ENCODE results near the gene DNAJC28. TPM values are rescaled to one million over a fixed set of nuclear protein-coding genes. Genes with fewer than 3 reads are reported as not detected.

Gene DNAJC28
- total RNA-seq, 1 experiment from 2014 or later, result 1.5 TPM

DNA sequence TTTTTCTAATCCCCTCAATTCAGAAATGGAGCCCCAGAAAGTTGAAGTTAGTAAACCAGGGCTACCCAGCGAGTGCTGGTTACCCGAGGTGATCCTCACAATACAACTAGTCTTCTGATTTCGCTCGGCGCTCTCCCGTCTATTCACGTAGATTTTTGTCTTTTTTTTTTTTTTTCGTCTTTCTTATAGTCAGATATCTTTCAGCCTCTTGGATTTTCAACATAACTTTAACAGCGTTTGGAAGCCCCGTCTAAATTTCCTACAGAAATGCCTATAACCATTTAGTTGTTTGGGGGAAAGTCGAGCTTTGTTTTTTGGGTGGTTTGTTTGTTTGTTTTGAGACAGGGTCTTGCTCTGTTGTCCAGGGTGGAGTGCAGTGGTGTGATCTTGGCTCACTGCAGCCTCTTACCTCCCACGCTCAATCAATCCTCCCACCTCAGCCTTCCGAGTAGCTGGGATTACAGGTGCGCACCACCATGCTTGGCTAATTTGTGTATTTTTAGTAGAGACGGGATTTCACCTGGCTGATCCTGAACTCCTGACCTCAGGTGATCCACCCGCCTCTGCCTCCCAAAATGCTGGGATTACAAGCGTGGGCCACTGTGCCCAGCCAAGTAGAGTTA lies 10.9 kb downstream of the DNAJC28 start:
- CTCF ChIA-PET, result interaction anchor here (0.6 kb wide), 1 partner anchor 156 kb away, joined by 3 read pairs; the partner anchor contains the start of gene IFNAR1
- TSS peak; percentile 86 for BruUV-seq (replicated peaks)

DNA sequence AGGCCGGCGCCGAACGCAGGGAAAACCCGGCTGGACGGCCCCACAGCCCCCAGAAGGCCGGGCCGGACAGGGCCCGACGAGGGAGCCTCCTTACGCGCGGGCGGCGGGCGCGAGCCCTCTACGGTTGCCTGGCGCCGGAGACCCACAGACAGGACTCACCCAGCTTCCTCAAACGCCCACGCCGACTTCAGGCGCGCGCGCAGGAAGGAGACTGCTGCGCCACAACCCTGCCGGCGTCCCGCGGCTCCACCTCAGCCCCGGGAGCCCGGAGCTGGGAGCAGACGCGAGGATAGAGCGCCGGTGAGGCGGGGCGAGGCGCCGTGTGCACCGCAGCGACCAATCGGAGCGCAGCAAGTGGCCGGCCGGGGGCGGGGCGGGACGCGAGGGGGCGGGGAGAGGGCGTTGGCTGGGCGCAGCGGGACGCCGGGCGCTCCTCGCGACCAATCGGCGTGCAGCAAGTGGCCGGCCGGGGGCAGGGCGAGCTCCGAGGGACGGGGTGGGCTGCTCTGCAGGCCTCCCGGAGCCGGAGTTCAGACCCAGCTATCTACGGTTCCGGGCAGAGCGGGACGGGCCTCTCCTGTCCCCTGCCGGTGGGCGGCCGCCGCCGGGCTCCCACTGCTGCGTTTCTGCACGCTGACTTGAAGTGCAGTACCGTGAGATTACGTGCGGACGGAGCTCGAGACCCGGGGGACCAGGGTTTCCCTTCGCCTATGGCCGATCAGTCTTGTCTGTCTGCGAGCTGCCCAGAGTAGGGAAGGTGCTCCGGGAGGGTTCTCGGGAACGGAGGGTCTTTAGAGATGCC lies 11.6 kb downstream of the DNAJC28 start, which contains the start of gene TMEM50B:
TMEM50B (minus strand) TSS at position 296 of the 802 bp plus-strand sequence. CDS start 11,089 bp downstream, outside the sequence.
- DNase-seq (ENCODE audit: low read depth, low spot score) (peak; percentile 38), ATAC-seq (peak; percentile 97)
- Histone ChIP-seq H3K4me1 (ENCODE audit: control insufficient read depth, insufficient read depth, low read length) (no peaks in the 10 kb centered on the region; the same call in 1 of the 2 replicates), H3K9me3 (ENCODE audit: control insufficient read depth, insufficient read depth, low read depth, low read length) (no peaks in the 10 kb centered on the region), H3K36me3 (ENCODE audit: control insufficient read depth, insufficient read depth, low read length) (no peaks in the 10 kb centered on the region; the same call in 1 of the 2 replicates), H3K27me3 (ENCODE audit: control insufficient read depth, insufficient read depth, low read length) (no peaks in the 10 kb centered on the region), H3K4me3 (ENCODE audit: low read depth in 2 of 2, low read length in 2 of 2) (peak within 1 kb of the TSS; percentile 80), H3K27ac (ENCODE audit: low read length) (peak within 1 kb of the TSS; percentile 84)
- intact Hi-C loops (cut with micrococcal nuclease; ENCODE audit: unreplicated experiment) (no loop called here), in situ Hi-C loops (cut with HindIII; ENCODE audit: low pct_unique_long_range_greater_than_20kb, low sequenced_read_pairs) (no loop called here)
- POLR2A ChIA-PET, result interaction anchor here (0.9 kb wide), 1 partner anchor 11 kb away, joined by 6 read pairs; the partner anchor contains the start of gene DNAJC28
- BruUV-seq (replicated peaks), result no TSS peak
- TF ChIP-seq, protein P1, sequence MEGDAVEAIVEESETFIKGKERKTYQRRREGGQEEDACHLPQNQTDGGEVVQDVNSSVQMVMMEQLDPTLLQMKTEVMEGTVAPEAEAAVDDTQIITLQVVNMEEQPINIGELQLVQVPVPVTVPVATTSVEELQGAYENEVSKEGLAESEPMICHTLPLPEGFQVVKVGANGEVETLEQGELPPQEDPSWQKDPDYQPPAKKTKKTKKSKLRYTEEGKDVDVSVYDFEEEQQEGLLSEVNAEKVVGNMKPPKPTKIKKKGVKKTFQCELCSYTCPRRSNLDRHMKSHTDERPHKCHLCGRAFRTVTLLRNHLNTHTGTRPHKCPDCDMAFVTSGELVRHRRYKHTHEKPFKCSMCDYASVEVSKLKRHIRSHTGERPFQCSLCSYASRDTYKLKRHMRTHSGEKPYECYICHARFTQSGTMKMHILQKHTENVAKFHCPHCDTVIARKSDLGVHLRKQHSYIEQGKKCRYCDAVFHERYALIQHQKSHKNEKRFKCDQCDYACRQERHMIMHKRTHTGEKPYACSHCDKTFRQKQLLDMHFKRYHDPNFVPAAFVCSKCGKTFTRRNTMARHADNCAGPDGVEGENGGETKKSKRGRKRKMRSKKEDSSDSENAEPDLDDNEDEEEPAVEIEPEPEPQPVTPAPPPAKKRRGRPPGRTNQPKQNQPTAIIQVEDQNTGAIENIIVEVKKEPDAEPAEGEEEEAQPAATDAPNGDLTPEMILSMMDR (IDR thresholded peaks at IDR 0.05), result no peak; the same call in 1 of the 2 replicates
- TF ChIP-seq REST (IDR thresholded peaks at IDR 0.05; ENCODE audit: insufficient read depth in 1 of 2, low read depth in 2 of 2, low read length in 1 of 2) (no peak), SIN3A (IDR thresholded peaks at IDR 0.05; ENCODE audit: borderline replicate concordance, insufficient read depth, low read depth, low read length) (peak; percentile 63; the same call in 1 of the 2 replicates), POLR2AphosphoS5 (IDR thresholded peaks at IDR 0.05; ENCODE audit: low read depth, low read length) (peak; percentile 67)
- CTCF ChIA-PET, result interaction anchor here (0.5 kb wide), 1 partner anchor 44 kb away, joined by 11 read pairs; no protein-coding TSS in a partner anchor

More for the DNA sequence above, 10.9 kb downstream of the DNAJC28 start:
- intact Hi-C loops (cut with micrococcal nuclease; ENCODE audit: unreplicated experiment) (no loop called here), in situ Hi-C loops (cut with HindIII; ENCODE audit: low pct_unique_long_range_greater_than_20kb, low sequenced_read_pairs) (no loop called here)
- Histone ChIP-seq H3K36me3 (ENCODE audit: control insufficient read depth, insufficient read depth, low read length) (no peaks in the 10 kb centered on the region; the same call in 1 of the 2 replicates), H3K4me1 (ENCODE audit: control insufficient read depth, insufficient read depth, low read length) (no peaks in the 10 kb centered on the region; the same call in 1 of the 2 replicates), H3K9me3 (ENCODE audit: control insufficient read depth, insufficient read depth, low read depth, low read length) (no peaks in the 10 kb centered on the region), H3K4me3 (ENCODE audit: low read depth in 2 of 2, low read length in 2 of 2) (peak overlapping the region; percentile 80), H3K27ac (ENCODE audit: low read length) (peak overlapping the region; percentile 84), H3K27me3 (ENCODE audit: control insufficient read depth, insufficient read depth, low read length) (no peaks in the 10 kb centered on the region)
- POLR2A ChIA-PET, result interaction anchor here (0.9 kb wide), 1 partner anchor 11 kb away, joined by 6 read pairs; the partner anchor contains the start of gene DNAJC28
- TF ChIP-seq SIN3A (IDR thresholded peaks at IDR 0.05; ENCODE audit: borderline replicate concordance, insufficient read depth, low read depth, low read length) (no peak), TCF7L2 (IDR thresholded peaks at IDR 0.05; ENCODE audit: low read depth, low read length) (no peak), POLR2AphosphoS5 (IDR thresholded peaks at IDR 0.05; ENCODE audit: low read depth, low read length) (no peak), REST (IDR thresholded peaks at IDR 0.05; ENCODE audit: insufficient read depth in 1 of 2, low read depth in 2 of 2, low read length in 1 of 2) (no peak)
- TF ChIP-seq, protein P1 (IDR thresholded peaks at IDR 0.05), result no peak
- DNase-seq (ENCODE audit: low read depth, low spot score), result no peak
- ATAC-seq, result no peak
